ENCODE results near the gene UCK1.

- no peak for TF ChIP-seq PKNOX1 (IDR thresholded peaks at IDR 0.05)
- TF ChIP-seq FOXK2 (IDR thresholded peaks at IDR 0.05) = no peak
- TF ChIP-seq MTA3 (IDR thresholded peaks at IDR 0.05; ENCODE audit: borderline replicate concordance, low read length) = no peak
- TF ChIP-seq ETV6 (conservative IDR thresholded peaks at IDR 0.05 in 1 of 2, IDR thresholded peaks at IDR 0.05 in 1 of 2; ENCODE audit: borderline replicate concordance in 1 of 2, low read depth in 1 of 2) = no peak
- peak; percentile 19; the same call in 1 of the 2 replicates for TF ChIP-seq RAD21 (IDR thresholded peaks at IDR 0.05; ENCODE audit: insufficient read depth, low read depth, low read length)
- no peak for TF ChIP-seq RBBP5 (conservative IDR thresholded peaks at IDR 0.05)
- TF ChIP-seq CEBPB (IDR thresholded peaks at IDR 0.05; ENCODE audit: borderline replicate concordance in 1 of 2, low read depth in 2 of 2, low read length in 2 of 2) = no peak
- TF ChIP-seq POLR2A (IDR thresholded peaks at IDR 0.05; ENCODE audit: low read depth, low read length) = no peak
- TF ChIP-seq JUND (IDR thresholded peaks at IDR 0.05; ENCODE audit: low read depth, low read length) = no peak
- TF ChIP-seq ZNF217 (IDR thresholded peaks at IDR 0.05) = no peak
- TF ChIP-seq POLR2AphosphoS2 (IDR thresholded peaks at IDR 0.05; ENCODE audit: low read depth, low read length) = no peak
- TF ChIP-seq HCFC1 (IDR thresholded peaks at IDR 0.05; ENCODE audit: low read length) = no peak
- TF ChIP-seq TCF12 (IDR thresholded peaks at IDR 0.05; ENCODE audit: low read depth, low read length) = no peak
Measured at GRCh38 chr9:131503626-131504465, 27.2 kb downstream of the UCK1 start.
